HG03571 (cell line): ENCODE measurements around the gene KIF11.
A peak's percentile ranks its signal among the peaks of the same experiment; 100 is the strongest.
"Not testable (repeated sequence)": the region's sequence is repeated elsewhere in the genome, so short reads cannot be mapped to it uniquely, and the experiment has no call there.

Source experiments
- ATAC-seq: cut with Tn5 transposase; IDR thresholded peaks from one replicate; pipeline ENCODE4 v1.9.1; 2021; ENCODE audit not compliant: unreplicated experiment

KIF11 gene

DNA sequence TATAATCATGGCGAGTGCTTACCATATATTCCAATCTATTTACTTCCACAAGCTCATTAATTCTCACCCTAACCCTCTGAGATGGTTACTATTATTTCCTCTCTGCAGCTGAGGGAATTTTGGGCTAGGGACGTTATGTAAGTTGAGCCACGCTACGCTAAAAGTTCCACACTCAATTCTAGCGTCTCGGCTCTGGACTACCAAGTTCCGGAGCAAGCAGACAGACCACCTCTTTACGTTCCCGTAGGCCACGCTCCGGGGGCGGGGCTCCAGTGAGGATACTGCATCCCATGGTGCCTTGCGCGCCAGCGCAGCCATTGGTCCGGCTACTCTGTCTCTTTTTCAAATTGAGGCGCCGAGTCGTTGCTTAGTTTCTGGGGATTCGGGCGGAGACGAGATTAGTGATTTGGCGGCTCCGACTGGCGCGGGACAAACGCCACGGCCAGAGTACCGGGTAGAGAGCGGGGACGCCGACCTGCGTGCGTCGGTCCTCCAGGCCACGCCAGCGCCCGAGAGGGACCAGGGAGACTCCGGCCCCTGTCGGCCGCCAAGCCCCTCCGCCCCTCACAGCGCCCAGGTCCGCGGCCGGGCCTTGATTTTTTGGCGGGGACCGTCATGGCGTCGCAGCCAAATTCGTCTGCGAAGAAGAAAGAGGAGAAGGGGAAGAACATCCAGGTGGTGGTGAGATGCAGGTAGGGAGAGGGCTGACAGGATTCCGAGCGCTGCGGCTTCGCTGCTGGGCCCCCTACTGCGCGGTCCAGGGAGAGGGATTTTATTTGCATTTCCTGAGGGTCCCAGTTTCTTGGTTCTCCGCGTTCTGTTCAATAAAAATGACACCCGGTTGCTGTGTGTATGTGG, at the start of gene KIF11:
TSS of gene KIF11 (plus strand) at position 370 of the 858 bp plus-strand sequence. CDS start at position 616, 246 bp downstream.
- peak; percentile 67 for ATAC-seq

GRCh38 chr10:92544296-92544695, 48.6 kb upstream of the KIF11 start:
- no peak for ATAC-seq

GRCh38 chr10:92545556-92545955, 47.4 kb upstream of the KIF11 start:
- no peak for ATAC-seq

DNA sequence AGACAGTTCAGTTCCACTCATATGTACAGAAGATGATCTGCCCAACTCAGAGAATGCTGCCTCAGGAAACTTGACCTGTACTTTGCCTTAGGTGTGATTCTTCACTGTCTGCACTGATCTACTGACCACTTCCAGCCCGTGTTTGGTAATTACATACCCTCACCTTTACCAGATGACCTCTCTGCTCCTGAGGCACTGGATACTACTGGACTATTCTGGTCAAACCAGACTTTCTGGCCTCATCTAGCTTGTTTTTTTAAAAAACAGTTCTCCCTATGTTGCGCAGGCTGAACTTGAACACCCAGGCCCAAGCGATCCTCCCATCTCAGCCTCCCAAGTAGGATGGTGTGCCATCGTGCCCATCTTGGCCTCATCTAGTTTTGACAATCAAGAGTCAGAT, 45.3 kb upstream of the KIF11 start:
- ATAC-seq: no peak

DNA sequence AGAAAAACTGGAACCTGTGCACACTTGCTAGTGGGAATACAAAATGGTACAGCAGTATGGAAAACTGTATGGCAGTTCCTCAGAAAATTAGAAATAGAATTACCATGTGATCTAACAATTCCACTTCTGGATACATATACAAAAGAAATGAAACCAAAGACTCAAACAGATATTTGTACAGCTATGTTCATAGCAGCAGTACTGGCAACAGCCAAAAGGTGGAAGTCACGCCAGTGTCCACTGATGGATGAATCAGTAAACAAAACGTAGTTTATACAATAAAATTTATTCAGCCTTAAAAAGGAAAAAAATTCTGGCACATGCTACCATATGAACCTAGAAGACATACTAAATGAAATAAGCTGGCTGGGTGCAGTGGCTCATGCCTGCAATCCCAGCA, 42.0 kb upstream of the KIF11 start:
- ATAC-seq: no peak

GRCh38 chr10:92552310-92552709, 40.6 kb upstream of the KIF11 start:
- ATAC-seq: no peak

DNA sequence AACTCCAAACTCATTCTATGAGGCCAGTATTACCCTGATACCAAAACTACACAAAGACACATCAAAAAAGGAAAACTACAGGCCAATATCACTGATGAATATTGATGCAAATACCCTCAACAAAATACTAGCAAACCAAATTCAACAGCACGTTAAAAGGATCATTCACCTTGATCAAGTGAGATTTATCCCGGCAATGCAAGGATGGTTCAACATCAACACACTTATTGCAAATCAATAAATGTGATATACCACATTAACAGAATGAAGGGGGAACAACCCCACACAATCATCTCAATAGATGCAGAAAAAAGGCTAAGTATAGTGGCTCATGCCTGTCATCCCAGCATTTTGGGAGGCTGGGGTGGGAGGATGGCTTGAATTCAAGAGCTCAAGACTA, 39.0 kb upstream of the KIF11 start:
- ATAC-seq: no peak

DNA sequence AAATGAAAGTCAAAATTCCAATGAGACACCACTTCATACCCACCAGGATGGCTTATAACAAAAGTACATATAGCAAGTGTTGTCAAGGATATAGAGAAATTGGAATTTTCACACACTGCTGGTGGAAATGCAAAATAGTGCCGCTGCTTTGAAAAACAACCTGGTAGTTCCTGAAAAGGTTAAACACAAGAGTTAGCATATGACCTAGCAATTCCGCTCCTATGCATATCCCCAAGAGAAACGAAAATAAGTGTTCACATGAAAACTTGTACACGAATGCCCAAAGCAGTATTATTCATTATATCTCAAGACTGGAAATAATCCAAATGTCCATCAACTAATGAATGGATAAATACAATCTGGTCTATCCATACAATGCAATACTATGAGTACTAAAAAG, 33.9 kb upstream of the KIF11 start:
- no peak for ATAC-seq

DNA sequence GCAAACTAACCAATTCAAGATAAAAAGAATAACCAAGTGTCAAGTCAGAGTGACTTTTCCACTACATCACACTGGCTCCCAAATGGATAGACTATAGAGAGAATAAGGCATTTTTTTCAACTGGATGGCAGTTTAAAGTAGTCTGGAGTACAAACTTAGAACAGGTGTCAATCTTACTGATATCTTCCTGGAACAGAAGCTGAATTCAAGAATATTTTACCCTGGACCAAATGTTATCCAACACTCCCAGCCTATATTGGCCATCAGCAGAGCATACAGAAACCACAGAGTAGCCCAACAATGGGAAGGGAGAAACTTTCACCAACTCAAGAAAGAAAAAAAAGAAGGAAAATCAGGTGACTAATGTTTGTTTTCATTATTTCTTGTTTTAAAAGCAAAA, 30.5 kb upstream of the KIF11 start:
- ATAC-seq: no peak

DNA sequence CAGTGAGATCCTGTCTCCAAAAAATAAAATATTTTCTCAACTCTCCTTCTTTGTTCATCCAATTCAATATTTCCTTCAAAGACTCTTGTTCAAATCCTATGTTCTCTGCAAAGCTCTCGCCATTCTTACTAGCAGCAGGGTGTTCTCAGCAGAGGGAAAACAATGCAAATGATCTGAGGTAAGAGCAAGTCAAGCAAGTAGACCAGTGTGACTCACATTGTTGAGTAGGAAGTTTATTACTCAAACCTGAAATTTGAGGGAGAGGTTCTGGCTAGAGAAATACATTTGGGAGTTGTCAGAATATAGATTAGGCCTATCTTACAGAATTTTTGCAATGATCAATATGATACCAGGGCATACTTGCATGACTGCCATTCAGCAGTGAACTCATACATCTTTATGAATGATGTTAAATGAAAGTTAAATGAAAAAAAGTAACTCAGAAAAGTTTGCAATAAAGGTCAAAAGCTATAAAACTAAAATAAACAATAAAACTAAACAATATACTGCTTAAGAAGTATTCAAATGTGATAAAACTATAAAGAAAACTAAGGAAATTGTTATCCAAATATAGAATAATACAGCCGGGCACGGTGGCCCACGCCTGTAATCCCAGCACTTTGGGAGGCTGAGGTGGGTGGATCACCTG, 24.9 kb upstream of the KIF11 start:
- ATAC-seq: no peak

DNA sequence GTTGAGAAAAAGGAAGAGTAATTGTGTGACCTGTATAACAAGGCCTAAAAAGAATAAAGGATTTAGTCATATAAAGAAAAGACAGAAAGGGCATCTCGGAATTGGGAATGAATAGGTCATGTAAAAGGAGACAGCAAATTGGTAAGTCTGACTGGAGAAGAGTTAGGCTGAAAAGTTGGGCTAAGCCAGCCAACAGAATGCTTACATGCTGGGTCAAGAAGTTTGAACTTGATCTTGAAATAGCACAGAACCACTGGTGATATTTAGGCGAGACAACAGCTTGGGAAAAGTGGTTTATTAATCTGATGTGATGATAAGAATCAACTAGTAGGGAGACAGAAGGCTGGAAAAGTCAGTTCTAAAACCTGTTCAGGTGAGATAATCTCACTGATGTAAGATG, 23.9 kb upstream of the KIF11 start:
- ATAC-seq: no peak

GRCh38 chr10:92569663-92570062, 23.3 kb upstream of the KIF11 start:
- not testable (repeated sequence) for ATAC-seq

DNA sequence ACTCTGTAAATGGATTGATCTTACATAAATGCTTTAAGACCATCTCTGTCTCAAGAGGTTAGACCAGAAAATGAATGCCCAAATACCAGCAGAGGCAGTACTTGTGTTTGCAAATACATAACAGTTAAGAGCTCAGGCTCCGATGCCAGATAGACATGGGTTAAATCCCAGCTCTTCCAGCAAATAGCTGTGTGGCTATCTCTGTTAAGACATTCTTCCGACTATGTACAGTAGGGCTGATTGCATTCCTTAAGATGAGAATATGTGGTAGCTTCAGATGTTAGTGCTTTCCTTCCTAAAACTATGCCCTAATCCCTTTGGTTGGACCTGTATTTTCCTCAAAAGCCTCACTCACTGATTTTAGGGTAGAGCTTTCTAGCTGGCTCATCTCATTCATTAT, 21.3 kb upstream of the KIF11 start:
- no peak for ATAC-seq

DNA sequence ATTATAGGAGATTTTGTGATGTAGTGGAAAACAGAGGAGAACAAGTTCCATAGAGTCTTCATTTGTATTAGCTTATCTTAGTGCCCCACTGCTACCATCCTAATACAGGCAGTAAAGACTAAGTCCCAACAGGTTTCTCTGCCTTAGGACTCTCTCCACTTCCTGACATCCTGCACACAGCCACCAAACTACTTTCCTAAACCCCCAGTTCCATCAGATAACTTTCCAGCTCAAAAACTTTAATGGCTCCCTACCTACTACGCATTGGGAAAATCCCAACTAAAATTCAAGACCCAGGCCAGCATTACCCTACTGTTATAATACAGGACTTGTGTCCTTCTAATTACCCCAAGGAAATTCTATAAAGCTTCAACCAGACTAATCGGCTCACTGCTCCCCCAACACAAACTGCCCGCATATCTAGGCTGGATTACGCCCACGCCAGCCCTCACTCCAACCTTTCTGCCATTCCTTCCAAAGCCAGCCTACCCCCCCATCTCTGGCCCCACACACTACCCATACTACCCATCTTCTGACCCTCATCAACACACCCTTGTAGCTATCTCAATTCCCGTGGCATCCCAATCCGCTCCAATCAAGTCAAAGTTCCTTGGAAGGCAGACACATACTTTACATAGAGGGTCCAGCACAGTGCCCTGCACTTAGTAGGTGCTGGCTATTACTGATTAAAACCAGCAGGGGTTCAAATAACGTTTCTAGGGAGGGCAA, 20.4 kb upstream of the KIF11 start:
- no peak for ATAC-seq

GRCh38 chr10:92573091-92573797, 19.7 kb upstream of the KIF11 start:
- ATAC-seq: peak; percentile 37

GRCh38 chr10:92573798-92574547, 19.0 kb upstream of the KIF11 start, which contains the start of gene IDE:
Gene IDE (minus strand): TSS chr10:92574093. CDS start chr10:92574019, 74 bp downstream.
- ATAC-seq: peak; percentile 65

- peak; percentile 7 for ATAC-seq
Measured at GRCh38 chr10:92574548-92575261, 18.2 kb upstream of the KIF11 start.

DNA sequence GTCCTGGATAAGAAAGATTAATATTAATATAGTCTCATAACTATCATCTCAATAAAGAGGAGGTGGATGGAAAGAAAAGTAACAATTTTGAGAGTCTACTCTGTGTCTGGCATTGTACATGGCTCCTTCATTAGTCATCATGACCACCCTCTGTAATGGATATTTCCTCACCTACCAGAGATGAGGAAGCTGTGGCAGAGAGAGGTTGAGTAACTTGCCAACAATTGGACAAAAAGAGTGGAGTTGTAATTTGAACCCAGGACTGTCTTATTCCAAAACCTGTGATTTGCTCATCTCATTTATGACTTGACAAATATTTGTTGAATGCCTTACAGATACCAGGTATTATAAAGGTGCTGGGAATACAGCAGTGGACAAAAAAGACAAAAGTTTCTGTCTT, 17.0 kb upstream of the KIF11 start:
- ATAC-seq: no peak

GRCh38 chr10:92582347-92582746, 10.6 kb upstream of the KIF11 start:
- ATAC-seq: not testable (repeated sequence)
